ENCODE data around the gene SLC6A19.
"Not testable (repeated sequence)": the region's sequence is repeated elsewhere in the genome, so short reads cannot be mapped to it uniquely, and the experiment has no call there.

The SLC6A19 gene

DNA sequence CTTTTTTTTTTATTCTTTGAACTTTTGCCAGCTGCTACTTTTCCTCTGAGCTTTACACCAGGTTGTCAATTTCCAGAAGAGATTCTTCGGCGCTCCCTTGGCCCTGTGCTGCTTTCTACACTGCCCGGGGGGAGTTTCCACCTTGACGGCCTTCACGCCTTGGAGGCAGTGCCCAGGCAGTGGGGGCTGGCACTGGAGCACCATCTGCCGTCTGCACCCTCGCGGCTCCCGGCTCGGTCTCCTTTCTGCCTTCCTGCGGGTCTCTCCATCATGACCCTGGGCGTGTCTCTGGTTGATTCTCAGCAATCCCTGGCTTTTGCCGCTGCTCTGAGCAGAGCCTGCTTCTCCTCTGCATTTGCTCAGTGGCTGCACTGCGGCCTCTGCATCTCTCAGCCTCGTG is 26.7 kb downstream of the SLC6A19 start:
- DNase-seq = no peak
- no peak for TF ChIP-seq GATA1 (IDR thresholded peaks at IDR 0.05; ENCODE audit: low read depth, low read length)
- TF ChIP-seq POLR2A (IDR thresholded peaks at IDR 0.05; ENCODE audit: low read length) = no peak

DNA sequence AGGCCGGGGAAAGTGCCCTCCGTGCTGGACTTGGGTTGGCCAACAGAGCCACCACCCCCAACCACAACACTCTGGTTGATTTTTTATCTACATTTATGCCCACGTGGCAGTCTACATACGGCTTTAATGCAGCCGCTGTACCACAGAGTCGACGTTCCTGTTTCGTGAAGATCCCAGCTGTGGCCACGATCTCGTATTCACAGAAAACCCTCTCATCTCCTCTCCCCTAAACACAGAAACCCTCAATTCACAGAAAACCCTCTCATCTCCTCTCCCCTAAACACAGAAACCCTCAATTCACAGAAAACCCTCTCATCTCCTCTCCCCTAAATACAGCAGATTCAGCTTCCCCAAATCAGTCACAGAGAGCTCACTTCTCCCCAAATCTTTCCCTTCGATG is 27.6 kb downstream of the SLC6A19 start:
- DNase-seq = not testable (repeated sequence)

GRCh38 chr5:1229822-1230221 is 28.4 kb downstream of the SLC6A19 start:
- no peak for TF ChIP-seq GATA1 (IDR thresholded peaks at IDR 0.05; ENCODE audit: low read depth, low read length)
- no peak for TF ChIP-seq POLR2A (IDR thresholded peaks at IDR 0.05; ENCODE audit: low read length)
- DNase-seq = no peak

DNA sequence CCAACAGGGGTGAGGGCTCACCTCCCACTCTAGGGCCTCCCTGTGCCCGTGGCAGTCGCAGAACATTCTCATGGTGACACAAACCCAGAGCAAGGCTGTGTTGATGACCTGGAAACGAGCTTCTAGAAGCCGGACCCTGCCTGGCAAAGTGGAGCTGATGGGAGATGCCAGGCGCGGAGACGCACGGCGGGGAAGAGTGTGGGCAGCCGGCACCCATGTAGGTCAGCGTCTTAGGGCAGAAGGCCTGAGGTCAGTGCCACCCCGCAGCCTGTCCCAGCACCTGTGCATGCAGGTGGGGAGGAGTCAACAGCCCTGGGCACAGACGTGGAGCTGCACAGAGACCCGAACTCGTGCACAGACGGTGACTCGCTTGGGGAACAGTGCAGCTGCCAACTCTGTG is 29.2 kb downstream of the SLC6A19 start:
- no peak for DNase-seq
- TF ChIP-seq POLR2A (IDR thresholded peaks at IDR 0.05; ENCODE audit: low read length) = no peak
- TF ChIP-seq GATA1 (IDR thresholded peaks at IDR 0.05; ENCODE audit: low read depth, low read length) = no peak

DNA sequence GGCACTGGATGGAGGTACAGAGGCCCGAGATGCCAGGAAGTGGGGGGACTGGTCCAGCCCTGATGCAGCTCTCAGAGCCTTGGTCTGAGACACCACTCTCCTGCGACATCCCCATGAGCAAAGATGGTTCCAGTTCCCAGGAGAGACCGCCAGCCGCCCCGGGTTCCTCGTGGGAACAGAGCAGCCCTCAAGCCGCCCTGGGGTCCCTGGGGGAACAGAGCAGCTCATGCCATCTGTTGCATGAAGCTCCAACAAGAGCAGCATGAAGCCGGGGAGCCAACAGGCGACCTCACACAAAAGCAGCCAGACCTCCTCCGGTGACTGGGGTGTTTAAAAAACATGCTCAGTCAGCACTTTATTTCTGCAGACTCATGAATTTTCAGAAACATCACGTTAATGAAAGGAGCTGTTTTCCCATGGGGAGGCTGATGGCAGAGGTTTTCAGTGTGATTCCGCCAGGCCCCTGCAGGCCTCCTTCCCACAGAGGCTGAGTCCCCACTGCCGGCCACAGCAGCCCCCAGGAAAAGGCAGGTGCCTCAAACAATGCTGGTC is 30.0 kb downstream of the SLC6A19 start:
- TF ChIP-seq POLR2A (IDR thresholded peaks at IDR 0.05; ENCODE audit: low read length) = no peak
- no peak for TF ChIP-seq GATA1 (IDR thresholded peaks at IDR 0.05; ENCODE audit: low read depth, low read length)
- DNase-seq = no peak

DNA sequence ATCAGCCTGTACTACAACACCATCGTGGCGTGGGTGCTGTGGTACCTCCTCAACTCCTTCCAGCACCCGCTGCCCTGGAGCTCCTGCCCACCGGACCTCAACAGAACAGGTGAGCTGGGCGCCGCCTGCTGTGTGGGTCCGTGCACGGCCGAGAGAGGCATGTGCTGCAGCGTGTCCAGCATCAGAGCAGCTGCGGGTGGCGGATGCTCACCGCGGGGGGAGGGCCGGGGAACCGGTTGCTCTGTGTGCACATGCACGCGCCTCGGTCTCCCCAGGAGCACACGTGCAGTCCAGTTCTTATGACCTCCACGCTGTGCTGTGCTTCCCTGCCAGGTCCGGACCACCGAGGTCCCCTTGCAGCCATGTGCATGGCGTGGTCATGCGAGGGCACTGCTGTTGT is 31.4 kb downstream of the SLC6A19 start:
- no peak for TF ChIP-seq POLR2A (IDR thresholded peaks at IDR 0.05; ENCODE audit: low read length)
- no peak for DNase-seq

GRCh38 chr5:1235379-1235778 is 34.0 kb downstream of the SLC6A19 start:
- TF ChIP-seq GATA1 (IDR thresholded peaks at IDR 0.05; ENCODE audit: low read depth, low read length) (no peak), POLR2A (IDR thresholded peaks at IDR 0.05; ENCODE audit: low read length) (no peak)
- DNase-seq = peak; percentile 50 to 60

- no peak for TF ChIP-seq GATA1 (IDR thresholded peaks at IDR 0.05; ENCODE audit: low read depth, low read length)
- TF ChIP-seq POLR2A (IDR thresholded peaks at IDR 0.05; ENCODE audit: low read length) = no peak
These were observed 34.4 kb downstream of the SLC6A19 start for GRCh38 chr5:1235838-1236237.

DNA sequence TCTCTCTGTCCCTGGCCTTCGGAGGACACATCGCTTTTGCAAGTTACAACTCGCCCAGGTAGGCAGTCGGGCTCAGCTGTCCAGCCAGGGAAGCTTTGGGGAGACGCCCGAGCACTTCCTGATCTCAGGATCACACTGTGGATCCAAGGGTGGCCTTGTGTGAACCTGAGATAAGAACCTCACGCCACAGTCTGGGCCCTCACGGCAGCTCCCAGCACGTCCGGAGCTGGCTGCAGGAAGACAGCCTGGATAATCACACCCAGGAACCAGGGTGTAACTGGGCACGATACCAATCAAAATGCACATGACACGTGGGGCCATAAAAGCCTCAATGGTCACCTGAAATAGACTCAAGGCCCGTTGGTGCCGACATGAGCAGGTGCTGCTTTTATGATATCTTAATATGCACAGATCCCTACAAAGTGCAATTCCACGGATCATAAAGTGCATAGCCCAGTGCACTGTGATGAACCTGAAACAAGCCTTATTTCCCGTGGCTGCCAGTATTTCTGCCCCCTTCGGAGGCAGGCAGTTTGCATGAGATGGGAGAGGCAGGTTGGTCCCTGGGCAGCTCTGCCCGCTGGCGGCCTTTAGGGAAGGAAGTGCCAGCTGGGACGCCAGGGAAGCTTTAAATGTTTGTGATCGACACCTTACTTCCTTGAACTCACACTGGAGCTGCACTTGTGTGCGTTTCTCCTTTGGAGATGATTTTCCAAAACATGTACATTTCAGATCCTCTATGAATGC is 38.3 kb downstream of the SLC6A19 start:
- no peak for DNase-seq
- TF ChIP-seq POLR2A (IDR thresholded peaks at IDR 0.05; ENCODE audit: low read length) (no peak), GATA1 (IDR thresholded peaks at IDR 0.05; ENCODE audit: low read depth, low read length) (no peak)

More at GRCh38 chr5:1235838-1236237, 34.4 kb downstream of the SLC6A19 start:
- no peak for DNase-seq

- no peak for DNase-seq
- TF ChIP-seq POLR2A (IDR thresholded peaks at IDR 0.05; ENCODE audit: low read length) (no peak), GATA1 (IDR thresholded peaks at IDR 0.05; ENCODE audit: low read depth, low read length) (no peak)
These were observed 39.3 kb downstream of the SLC6A19 start for GRCh38 chr5:1240496-1241260.

GRCh38 chr5:1241509-1242080 is 40.2 kb downstream of the SLC6A19 start:
- no peak for DNase-seq
- no peak for TF ChIP-seq GATA1 (IDR thresholded peaks at IDR 0.05; ENCODE audit: low read depth, low read length)
- TF ChIP-seq POLR2A (IDR thresholded peaks at IDR 0.05; ENCODE audit: low read length) = no peak

DNA sequence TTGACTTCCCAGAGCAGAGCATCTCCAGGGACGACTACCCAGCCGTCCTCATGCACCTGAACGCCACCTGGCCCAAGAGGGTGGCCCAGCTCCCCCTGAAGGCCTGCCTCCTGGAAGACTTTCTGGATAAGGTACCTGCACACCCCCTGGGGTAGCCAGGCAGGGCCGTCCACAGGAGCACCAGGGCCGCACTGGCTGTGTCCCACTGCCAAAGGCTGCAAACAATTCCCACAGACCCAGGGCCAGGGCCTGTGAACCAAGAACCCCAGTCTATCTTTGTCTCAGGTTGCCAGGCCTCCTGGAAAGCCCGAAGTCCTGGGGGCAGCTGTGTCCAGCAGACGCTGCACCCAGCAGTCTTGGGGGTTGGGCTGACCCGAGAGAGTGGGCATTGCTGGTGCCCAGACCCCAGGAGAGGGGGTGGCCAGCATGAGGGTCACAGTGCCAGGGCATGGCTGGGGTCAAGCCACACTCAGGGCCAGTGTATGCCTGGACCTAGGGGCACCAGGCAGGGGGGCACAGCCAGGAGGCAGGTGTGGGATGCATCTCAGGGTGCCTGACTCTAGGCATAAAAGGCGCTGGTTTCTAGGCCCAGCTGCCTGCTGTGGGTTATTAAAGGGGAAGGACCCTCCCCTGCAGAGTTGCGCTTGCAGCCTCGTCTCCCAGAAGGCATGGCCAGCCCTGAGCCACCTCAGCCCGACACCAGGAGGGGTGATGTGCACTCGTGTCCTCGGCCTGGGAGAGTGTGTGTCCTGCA is 41.5 kb downstream of the SLC6A19 start:
- TF ChIP-seq POLR2A (IDR thresholded peaks at IDR 0.05; ENCODE audit: low read length) (no peak), GATA1 (IDR thresholded peaks at IDR 0.05; ENCODE audit: low read depth, low read length) (no peak)
- DNase-seq = no peak

GRCh38 chr5:1243487-1244130 is 42.2 kb downstream of the SLC6A19 start:
- TF ChIP-seq GATA1 (IDR thresholded peaks at IDR 0.05; ENCODE audit: low read depth, low read length) (no peak), POLR2A (IDR thresholded peaks at IDR 0.05; ENCODE audit: low read length) (no peak)
- no peak for DNase-seq

Measured in erythroblast (primary cell).